Mononuclear cell (primary cell): ENCODE results near the gene SLC66A2. TPM values are rescaled to one million over a fixed set of nuclear protein-coding genes. Genes with fewer than 3 reads are reported as not detected.

Experiments used
- H3K27me3 ChIP-seq: 2 replicates; pipeline ENCODE4 v1.6.0; 2011; ENCODE audit warnings: low read length, control low read depth; ENCODE audit not compliant: insufficient read depth
- H3K4me1 ChIP-seq: 2 replicates; pipeline ENCODE4 v1.5.1; 2011; ENCODE audit warnings: mild to moderate bottlenecking, low read length, control low read depth; ENCODE audit not compliant: insufficient read depth
- H3K4me3 ChIP-seq: 2 replicates; pipeline ENCODE4 v1.5.1; 2011; ENCODE audit warnings: mild to moderate bottlenecking, low read length, moderate library complexity
- H3K9me3 ChIP-seq: 2 replicates; pipeline ENCODE4 v1.5.1; 2011; ENCODE audit warnings: low read depth, mild to moderate bottlenecking, control low read depth, low read length
- total RNA-seq: library from RNA; depleted of rRNA; stranded (reverse); fragments of >200 nt; gene quantifications from one replicate; pipeline ENCODE4 v1.2.3, GENCODE V29; 2012

Gene SLC66A2
- total RNA-seq, 1 donor = 26.9 TPM

GRCh38 chr18:79863161-79864005 lies 88.1 kb downstream of the SLC66A2 start:
- H3K4me3 ChIP-seq = no peak overlapping the region
- no peaks in the 10 kb centered on the region for H3K27me3 ChIP-seq
- H3K4me1 ChIP-seq = no peaks in the 10 kb centered on the region
- no peaks in the 10 kb centered on the region for H3K9me3 ChIP-seq

- H3K9me3 ChIP-seq = no peaks in the 10 kb centered on the region
- H3K4me1 ChIP-seq = no peaks in the 10 kb centered on the region
- no peak overlapping the region for H3K4me3 ChIP-seq
- H3K27me3 ChIP-seq = no peaks in the 10 kb centered on the region
These were observed 88.9 kb downstream of the SLC66A2 start for GRCh38 chr18:79862562-79862961.

- Histone ChIP-seq H3K27me3 (no peaks in the 10 kb centered on the region), H3K4me1 (no peaks in the 10 kb centered on the region), H3K4me3 (no peak overlapping the region), H3K9me3 (no peaks in the 10 kb centered on the region)
These were observed 89.8 kb downstream of the SLC66A2 start for GRCh38 chr18:79861687-79862086.

GRCh38 chr18:79859314-79859713 lies 92.1 kb downstream of the SLC66A2 start:
- Histone ChIP-seq H3K9me3 (no peaks in the 10 kb centered on the region), H3K27me3 (no peaks in the 10 kb centered on the region), H3K4me1 (peaks cover 12% of the 10 kb centered on the region), H3K4me3 (no peak overlapping the region)

GRCh38 chr18:79857082-79857671 lies 94.3 kb downstream of the SLC66A2 start:
- Histone ChIP-seq H3K27me3 (no peaks in the 10 kb centered on the region), H3K4me3 (no peak overlapping the region), H3K9me3 (no peaks in the 10 kb centered on the region), H3K4me1 (peaks cover 12% of the 10 kb centered on the region)

GRCh38 chr18:79856119-79857007 lies 95.1 kb downstream of the SLC66A2 start:
- Histone ChIP-seq H3K4me1 (peaks cover 12% of the 10 kb centered on the region), H3K27me3 (no peaks in the 10 kb centered on the region), H3K9me3 (no peaks in the 10 kb centered on the region), H3K4me3 (no peak overlapping the region)

- Histone ChIP-seq H3K4me1 (peaks cover 12% of the 10 kb centered on the region), H3K9me3 (no peaks in the 10 kb centered on the region), H3K4me3 (no peak overlapping the region), H3K27me3 (no peaks in the 10 kb centered on the region)
These were observed 96.1 kb downstream of the SLC66A2 start for GRCh38 chr18:79855147-79855933.

- no peak overlapping the region for H3K4me3 ChIP-seq
- no peaks in the 10 kb centered on the region for H3K9me3 ChIP-seq
- H3K27me3 ChIP-seq = no peaks in the 10 kb centered on the region
- H3K4me1 ChIP-seq = peaks cover 12% of the 10 kb centered on the region
These were observed 97.5 kb downstream of the SLC66A2 start for GRCh38 chr18:79853993-79854364.

- Histone ChIP-seq H3K4me1 (peaks cover 12% of the 10 kb centered on the region), H3K4me3 (no peak overlapping the region), H3K27me3 (no peaks in the 10 kb centered on the region), H3K9me3 (no peaks in the 10 kb centered on the region)
These were observed 98.0 kb downstream of the SLC66A2 start for GRCh38 chr18:79853303-79853992.

- Histone ChIP-seq H3K9me3 (no peaks in the 10 kb centered on the region), H3K4me3 (no peak overlapping the region), H3K4me1 (peaks cover 12% of the 10 kb centered on the region), H3K27me3 (no peaks in the 10 kb centered on the region)
These were observed 98.7 kb downstream of the SLC66A2 start for GRCh38 chr18:79852561-79853302.

Other genes starting within 250 kb of the SLC66A2 start
- 0.10 TPM for gene KCNG2, start 153.7 kb downstream of the SLC66A2 start, total RNA-seq
- 18.6 TPM for gene HSBP1L1, start 13.0 kb upstream of the SLC66A2 start, total RNA-seq
- 29.9 TPM for gene TXNL4A, start 36.9 kb upstream of the SLC66A2 start, total RNA-seq
- 8.4 TPM for gene RBFA, start 82.8 kb upstream of the SLC66A2 start, total RNA-seq
- gene ADNP2, start 157.6 kb upstream of the SLC66A2 start, total RNA-seq = 83.3 TPM